HG03439 (cell line): ENCODE data around the gene KIF7.

Source experiments
- ATAC-seq: cut with Tn5 transposase; IDR thresholded peaks from one replicate; pipeline ENCODE4 v1.9.1; 2021; ENCODE audit warnings: mild to moderate bottlenecking, moderate library complexity; ENCODE audit not compliant: unreplicated experiment

KIF7 gene

GRCh38 chr15:89669941-89670340, 14.7 kb upstream of the KIF7 start:
- ATAC-seq, result no peak

GRCh38 chr15:89669309-89669865, 14.1 kb upstream of the KIF7 start:
- ATAC-seq, result no peak

- no peak for ATAC-seq
These were observed 12.9 kb upstream of the KIF7 start for GRCh38 chr15:89668171-89668570.

- ATAC-seq, result no peak
These were observed 12.4 kb upstream of the KIF7 start for GRCh38 chr15:89667706-89667960.

GRCh38 chr15:89666858-89667705, 11.8 kb upstream of the KIF7 start:
- ATAC-seq, result no peak

- no peak for ATAC-seq
These were observed 11.1 kb upstream of the KIF7 start for GRCh38 chr15:89666184-89666857.

GRCh38 chr15:89665449-89666181, 10.3 kb upstream of the KIF7 start:
- peak; percentile 68 for ATAC-seq

- no peak for ATAC-seq
These were observed 9.4 kb upstream of the KIF7 start for GRCh38 chr15:89664441-89665350.

- ATAC-seq, result no peak
These were observed 7.8 kb upstream of the KIF7 start for GRCh38 chr15:89662893-89663626.

- ATAC-seq, result no peak
These were observed 5.3 kb upstream of the KIF7 start for GRCh38 chr15:89660556-89660955.

GRCh38 chr15:89659295-89659694, 4.0 kb upstream of the KIF7 start:
- ATAC-seq, result no peak

- ATAC-seq, result no peak
These were observed 2.5 kb upstream of the KIF7 start for GRCh38 chr15:89657686-89658200.

GRCh38 chr15:89656116-89656815, 999 bp upstream of the KIF7 start:
- no peak for ATAC-seq

- no peak for ATAC-seq
These were observed 936 bp downstream of the KIF7 start for GRCh38 chr15:89654301-89654761.

GRCh38 chr15:89653578-89653977, 1.7 kb downstream of the KIF7 start:
- no peak for ATAC-seq

GRCh38 chr15:89652666-89653065, 2.6 kb downstream of the KIF7 start:
- ATAC-seq, result no peak

- no peak for ATAC-seq
These were observed 3.1 kb downstream of the KIF7 start for GRCh38 chr15:89652131-89652530.

- no peak for ATAC-seq
These were observed 5.6 kb downstream of the KIF7 start for GRCh38 chr15:89649716-89650115.

GRCh38 chr15:89649013-89649625, 6.1 kb downstream of the KIF7 start:
- no peak for ATAC-seq
